GM12801 (cell line): ENCODE measurements around the gene MBLAC1.

Experiments used
- CTCF ChIP-seq: IDR thresholded peaks from one replicate; pipeline ENCODE4 v1.5.1; 2011; ENCODE audit warnings: control low read depth; ENCODE audit not compliant: insufficient read length; ENCODE audit errors: extremely low read depth

Gene MBLAC1

GRCh38 chr7:100159099-100159623, 32.4 kb downstream of the MBLAC1 start:
- no peak for TF ChIP-seq CTCF

GRCh38 chr7:100160067-100160466, 33.3 kb downstream of the MBLAC1 start:
- TF ChIP-seq CTCF, result no peak

- TF ChIP-seq CTCF, result no peak
Observed at GRCh38 chr7:100163006-100163531, 36.3 kb downstream of the MBLAC1 start.

- TF ChIP-seq CTCF, result no peak
Observed at GRCh38 chr7:100163871-100164270, 37.1 kb downstream of the MBLAC1 start.

- TF ChIP-seq CTCF, result no peak
Observed at GRCh38 chr7:100166317-100166940, 39.7 kb downstream of the MBLAC1 start.

GRCh38 chr7:100166970-100167911, 40.5 kb downstream of the MBLAC1 start:
- TF ChIP-seq CTCF, result no peak

GRCh38 chr7:100167912-100168323, 41.2 kb downstream of the MBLAC1 start:
- TF ChIP-seq CTCF, result no peak
